HG03439 (cell line): ENCODE results near the gene SAP30BP.

ENCODE experiments used
- ATAC-seq: cut with Tn5 transposase; IDR thresholded peaks from one replicate; pipeline ENCODE4 v1.9.1; 2021; ENCODE audit warnings: mild to moderate bottlenecking, moderate library complexity; ENCODE audit not compliant: unreplicated experiment

Gene SAP30BP

GRCh38 chr17:75684249-75684648, 17.1 kb downstream of the SAP30BP start:
- no peak for ATAC-seq

- ATAC-seq = no peak
These were observed 17.8 kb downstream of the SAP30BP start for GRCh38 chr17:75684924-75685323.

- ATAC-seq = no peak
These were observed 18.4 kb downstream of the SAP30BP start for GRCh38 chr17:75685499-75685898.

GRCh38 chr17:75688209-75688825, 21.2 kb downstream of the SAP30BP start:
- ATAC-seq = no peak

GRCh38 chr17:75689441-75689873, 22.3 kb downstream of the SAP30BP start:
- ATAC-seq = no peak

GRCh38 chr17:75691371-75691791, 24.2 kb downstream of the SAP30BP start:
- ATAC-seq = no peak

- no peak for ATAC-seq
These were observed 24.9 kb downstream of the SAP30BP start for GRCh38 chr17:75691801-75692626.

GRCh38 chr17:75692976-75693375, 25.8 kb downstream of the SAP30BP start:
- ATAC-seq = no peak

GRCh38 chr17:75693500-75694481, 26.7 kb downstream of the SAP30BP start:
- no peak for ATAC-seq

GRCh38 chr17:75694536-75694935, 27.4 kb downstream of the SAP30BP start:
- no peak for ATAC-seq

GRCh38 chr17:75695141-75695829, 28.1 kb downstream of the SAP30BP start:
- no peak for ATAC-seq

- ATAC-seq = no peak
These were observed 28.7 kb downstream of the SAP30BP start for GRCh38 chr17:75695830-75696271.

- no peak for ATAC-seq
These were observed 30.6 kb downstream of the SAP30BP start for GRCh38 chr17:75697651-75698291.

GRCh38 chr17:75698659-75699058, 31.5 kb downstream of the SAP30BP start:
- no peak for ATAC-seq

- ATAC-seq = no peak
These were observed 34.1 kb downstream of the SAP30BP start for GRCh38 chr17:75701288-75701687.

- no peak for ATAC-seq
These were observed 36.1 kb downstream of the SAP30BP start for GRCh38 chr17:75703191-75703590.

GRCh38 chr17:75703591-75703990, 36.5 kb downstream of the SAP30BP start:
- ATAC-seq = no peak

GRCh38 chr17:75704963-75705875, 38.1 kb downstream of the SAP30BP start:
- ATAC-seq = no peak
